UCSD-AML1 (cell line): Measurements from ENCODE around the gene ENPP7.
A peak's percentile ranks its signal among the peaks of the same experiment; 100 is the strongest.

Source experiments
- DNase-seq: peaks from one replicate; lab custom pipeline; 2025; ENCODE audit not compliant: unreplicated experiment; lab: John Stamatoyannopoulos, UW

ENPP7 gene

GRCh38 chr17:79730437-79730768 lies 340 bp upstream of the ENPP7 start:
- DNase-seq: no peak

- DNase-seq: no peak
Measured at GRCh38 chr17:79732254-79732653, 1.5 kb downstream of the ENPP7 start.

GRCh38 chr17:79732804-79733691 lies 2.3 kb downstream of the ENPP7 start:
- DNase-seq: no peak

GRCh38 chr17:79733692-79734070 lies 2.9 kb downstream of the ENPP7 start:
- DNase-seq: no peak

- no peak for DNase-seq
Measured at GRCh38 chr17:79735096-79735495, 4.4 kb downstream of the ENPP7 start.

GRCh38 chr17:79737046-79737921 lies 6.5 kb downstream of the ENPP7 start:
- DNase-seq: no peak

GRCh38 chr17:79737922-79738578 lies 7.3 kb downstream of the ENPP7 start:
- no peak for DNase-seq

- no peak for DNase-seq
Measured at GRCh38 chr17:79738643-79739042, 7.9 kb downstream of the ENPP7 start.

- no peak for DNase-seq
Measured at GRCh38 chr17:79739148-79740062, 8.7 kb downstream of the ENPP7 start.

GRCh38 chr17:79740413-79740812 lies 9.7 kb downstream of the ENPP7 start:
- no peak for DNase-seq

GRCh38 chr17:79741401-79741750 lies 10.6 kb downstream of the ENPP7 start:
- no peak for DNase-seq

GRCh38 chr17:79741751-79742588 lies 11.2 kb downstream of the ENPP7 start:
- peak; percentile 73 for DNase-seq

- DNase-seq: no peak
Measured at GRCh38 chr17:79742589-79742918, 11.8 kb downstream of the ENPP7 start.

GRCh38 chr17:79742951-79743476 lies 12.3 kb downstream of the ENPP7 start:
- no peak for DNase-seq

GRCh38 chr17:79743614-79744013 lies 12.9 kb downstream of the ENPP7 start:
- no peak for DNase-seq

GRCh38 chr17:79745641-79746105 lies 14.9 kb downstream of the ENPP7 start:
- DNase-seq: no peak

- no peak for DNase-seq
Measured at GRCh38 chr17:79746889-79747507, 16.3 kb downstream of the ENPP7 start.

GRCh38 chr17:79747508-79748294 lies 17.0 kb downstream of the ENPP7 start:
- no peak for DNase-seq
